ENCODE measurements around the gene ITPRID1.

- TF ChIP-seq CTCF (IDR thresholded peaks at IDR 0.05 in 8 of 11, conservative IDR thresholded peaks at IDR 0.05 in 3 of 11) = no peak
- TF ChIP-seq POLR2A (IDR thresholded peaks at IDR 0.05) = no peak
- no peak for TF ChIP-seq POLR2AphosphoS5 (IDR thresholded peaks at IDR 0.05)
These were observed 35.7 kb downstream of the ITPRID1 start for GRCh38 chr7:31549611-31550010.
